ENCODE measurements around the gene LAMA3.
A peak's percentile ranks its signal among the peaks of the same experiment; 100 is the strongest.

Gene LAMA3

GRCh38 chr18:23877371-23877770 is 188.1 kb downstream of the LAMA3 start:
- DNase-seq (ENCODE audit: low read depth) = no peak

DNA sequence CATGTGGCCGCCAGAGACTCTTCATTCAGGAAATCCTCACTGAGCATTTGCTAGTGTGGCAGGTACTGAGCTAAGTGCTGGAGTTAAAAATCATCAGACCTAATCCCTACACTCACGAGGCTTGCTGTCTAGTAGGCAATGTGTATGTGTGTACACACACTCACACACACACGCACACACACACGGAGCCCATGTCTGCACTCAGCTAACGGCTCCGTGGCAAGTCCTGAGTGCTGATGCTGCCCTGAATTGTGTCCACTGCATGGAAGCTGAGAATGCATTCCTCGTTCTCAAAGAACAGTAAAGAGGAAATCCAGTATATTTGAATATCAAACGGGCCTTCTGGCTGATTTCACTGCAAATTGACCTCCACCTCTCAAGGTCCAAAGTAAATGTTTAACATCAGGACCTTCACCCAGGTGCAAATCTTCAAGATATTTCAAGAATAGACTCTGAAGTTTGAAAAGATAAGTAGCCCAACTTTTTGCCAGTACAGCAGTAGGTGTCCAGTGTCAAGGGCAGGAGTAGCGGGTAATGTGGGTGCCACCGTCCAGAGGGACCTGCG is 189.2 kb downstream of the LAMA3 start:
- no peak for DNase-seq (ENCODE audit: low read depth)

- no peak for DNase-seq (ENCODE audit: low read depth)
These were observed 189.9 kb downstream of the LAMA3 start for GRCh38 chr18:23879126-23879525.

DNA sequence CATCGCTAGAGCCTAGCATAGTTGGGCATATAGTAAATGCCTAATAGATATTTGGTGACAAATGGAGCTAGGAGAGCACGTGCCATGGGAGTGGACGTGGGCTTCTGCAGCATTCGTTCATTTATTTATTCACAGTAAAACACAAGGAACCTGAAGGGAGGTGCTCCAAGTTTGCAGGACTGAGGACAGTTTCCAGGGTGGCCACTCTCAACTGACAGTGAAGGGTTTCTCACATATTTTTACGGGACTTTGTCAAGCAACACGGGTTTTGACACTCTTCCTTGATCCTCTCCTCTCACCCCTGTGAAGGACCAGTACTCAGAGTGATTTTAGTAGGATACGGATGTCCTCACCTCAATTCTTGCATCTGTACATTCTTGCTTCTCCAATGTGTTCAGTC is 190.3 kb downstream of the LAMA3 start:
- no peak for DNase-seq (ENCODE audit: low read depth)

GRCh38 chr18:23879966-23880565 is 190.8 kb downstream of the LAMA3 start:
- no peak for DNase-seq (ENCODE audit: low read depth)

DNA sequence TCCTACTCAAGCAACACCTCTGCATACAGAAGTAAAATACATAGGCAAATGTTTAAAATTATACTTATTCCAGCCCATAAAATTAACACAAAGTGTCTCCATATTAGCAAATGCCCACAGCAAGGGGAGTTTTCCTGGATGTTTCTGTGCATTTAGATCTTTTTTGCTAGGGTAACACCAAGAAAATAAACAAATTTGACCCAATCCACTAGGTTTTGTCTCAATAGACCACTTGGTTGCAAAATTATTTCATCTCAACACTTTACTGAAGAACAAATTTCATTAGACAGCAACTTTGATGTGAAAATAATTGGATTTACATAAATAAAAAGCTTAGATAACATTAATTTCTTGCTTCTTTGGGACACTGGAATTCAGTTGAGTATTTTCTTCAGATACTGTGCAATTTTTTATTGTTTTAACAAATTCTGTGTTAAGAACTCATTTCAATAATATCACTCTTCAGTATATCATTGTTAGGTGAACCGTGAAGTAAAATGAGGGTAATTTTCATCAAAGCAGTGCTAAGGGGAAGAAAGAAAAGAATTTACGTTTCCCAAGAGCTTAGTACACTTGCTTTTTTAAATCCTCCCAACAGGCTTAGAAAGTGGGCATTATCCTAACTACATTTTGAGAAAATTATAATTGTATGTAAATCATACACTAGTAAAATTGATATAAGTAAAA is 191.8 kb downstream of the LAMA3 start:
- DNase-seq (ENCODE audit: low read depth) = no peak

GRCh38 chr18:23881778-23882177 is 192.5 kb downstream of the LAMA3 start:
- no peak for DNase-seq (ENCODE audit: low read depth)

- no peak for DNase-seq (ENCODE audit: low read depth)
These were observed 193.5 kb downstream of the LAMA3 start for GRCh38 chr18:23882616-23883276.

GRCh38 chr18:23883277-23883790 is 194.1 kb downstream of the LAMA3 start:
- DNase-seq (ENCODE audit: low read depth) = no peak

DNA sequence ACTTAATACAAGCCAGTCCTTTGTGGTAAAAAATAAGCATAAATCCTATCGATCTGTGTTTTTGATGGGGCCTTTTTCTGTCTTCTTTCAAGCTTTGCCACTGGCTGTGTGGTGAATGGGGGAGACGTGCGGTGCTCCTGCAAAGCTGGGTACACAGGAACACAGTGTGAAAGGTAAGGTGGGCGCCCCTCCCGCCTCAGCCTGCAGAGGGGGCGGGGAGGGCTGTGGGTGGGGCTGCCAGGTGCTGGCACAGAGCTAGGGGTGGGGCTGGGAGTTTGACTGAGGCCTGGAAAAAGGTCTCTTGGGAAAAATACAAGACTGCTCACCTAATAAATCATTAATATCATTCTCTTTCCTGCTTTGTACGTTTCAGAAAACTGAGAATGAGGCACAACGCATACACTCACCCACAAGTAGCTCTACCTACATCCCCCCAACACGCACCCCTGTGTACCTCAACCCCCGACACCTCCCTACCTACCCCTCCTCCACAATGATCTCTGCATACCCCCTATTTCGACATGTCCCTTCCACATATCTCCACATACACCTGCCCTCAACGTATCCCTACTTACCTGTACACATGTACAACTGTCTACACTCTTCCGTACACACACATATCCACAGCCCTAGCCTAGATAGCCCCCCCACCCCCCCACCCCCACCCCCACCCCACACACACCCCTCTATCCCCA is 195.6 kb downstream of the LAMA3 start:
- no peak for DNase-seq (ENCODE audit: low read depth)

DNA sequence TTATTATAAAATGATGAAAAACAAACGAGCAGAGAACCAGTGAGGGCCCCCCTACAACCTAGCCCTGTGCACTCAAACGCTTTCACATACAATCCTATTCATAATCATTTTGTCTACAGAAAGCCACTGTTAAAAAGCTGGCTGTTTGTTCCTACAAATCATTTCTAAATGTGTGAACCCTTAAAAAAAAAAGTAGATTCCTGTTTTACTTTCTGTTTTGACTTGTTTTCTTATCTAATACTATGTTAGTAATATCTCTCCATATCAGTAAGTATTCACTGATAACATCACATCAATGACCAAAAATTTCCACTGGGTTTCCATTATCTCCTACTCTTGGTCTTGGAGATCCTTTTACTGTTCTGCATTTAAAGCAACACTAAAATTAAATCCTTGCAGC is 196.5 kb downstream of the LAMA3 start:
- DNase-seq (ENCODE audit: low read depth) = no peak

GRCh38 chr18:23887035-23887434 is 197.8 kb downstream of the LAMA3 start:
- DNase-seq (ENCODE audit: low read depth) = no peak

- no peak for DNase-seq (ENCODE audit: low read depth)
These were observed 198.2 kb downstream of the LAMA3 start for GRCh38 chr18:23887493-23887892.

DNA sequence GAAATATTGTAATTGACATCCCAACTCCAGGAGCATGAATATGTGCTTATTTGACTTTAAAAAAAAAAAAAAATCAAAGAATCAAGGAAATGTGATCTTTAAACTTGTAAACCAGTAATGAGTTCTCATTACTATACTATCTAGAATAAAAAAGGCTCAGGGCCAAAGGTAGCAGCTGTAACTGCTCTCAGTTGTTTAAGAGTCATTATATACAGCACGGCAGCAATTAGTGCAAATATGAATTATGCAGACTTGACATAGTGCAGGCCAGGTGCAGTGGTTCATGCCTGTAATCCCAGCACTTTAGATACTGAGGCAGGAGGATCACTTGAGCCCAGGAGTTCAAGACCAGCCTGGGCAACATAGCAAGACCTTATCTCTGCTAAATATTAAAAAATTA is 199.6 kb downstream of the LAMA3 start:
- no peak for DNase-seq (ENCODE audit: low read depth)

DNA sequence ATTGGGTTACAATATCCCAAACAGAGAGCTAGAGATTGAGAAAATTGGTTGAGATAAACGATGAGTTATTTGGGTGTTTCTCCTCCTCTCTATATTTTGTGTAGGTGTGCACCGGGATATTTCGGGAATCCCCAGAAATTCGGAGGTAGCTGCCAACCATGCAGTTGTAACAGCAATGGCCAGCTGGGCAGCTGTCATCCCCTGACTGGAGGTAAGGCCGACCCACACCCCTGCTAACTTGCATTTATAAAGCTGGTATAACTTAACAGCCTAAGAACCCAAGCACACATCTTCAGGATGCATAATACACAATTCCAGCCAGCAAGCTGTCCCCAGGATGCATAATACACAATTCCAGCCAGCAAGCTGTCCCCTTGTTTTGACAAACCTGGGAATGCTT is 200.7 kb downstream of the LAMA3 start:
- DNase-seq (ENCODE audit: low read depth) = no peak

- peak; percentile 18 for DNase-seq (ENCODE audit: low read depth)
These were observed 201.3 kb downstream of the LAMA3 start for GRCh38 chr18:23890589-23890988.

DNA sequence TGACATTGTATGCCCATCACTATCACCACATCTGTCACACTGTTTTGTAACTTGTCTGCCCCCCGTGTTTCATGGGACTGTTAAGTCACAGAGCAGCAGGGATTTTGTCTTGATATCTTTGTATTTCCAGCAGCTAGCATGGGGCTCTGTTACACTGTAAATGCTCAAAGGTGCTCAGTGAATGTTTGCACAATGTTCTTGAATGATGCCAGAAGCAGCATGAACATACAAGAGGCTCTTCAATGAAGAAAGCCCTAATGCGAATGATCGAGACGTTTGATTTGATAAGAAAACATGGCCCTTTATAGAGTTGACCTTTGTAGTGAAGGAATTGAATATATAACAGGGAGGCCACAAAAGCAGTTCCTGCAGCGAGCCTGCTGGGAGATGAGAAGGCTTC is 204.4 kb downstream of the LAMA3 start:
- DNase-seq (ENCODE audit: low read depth) = no peak

DNA sequence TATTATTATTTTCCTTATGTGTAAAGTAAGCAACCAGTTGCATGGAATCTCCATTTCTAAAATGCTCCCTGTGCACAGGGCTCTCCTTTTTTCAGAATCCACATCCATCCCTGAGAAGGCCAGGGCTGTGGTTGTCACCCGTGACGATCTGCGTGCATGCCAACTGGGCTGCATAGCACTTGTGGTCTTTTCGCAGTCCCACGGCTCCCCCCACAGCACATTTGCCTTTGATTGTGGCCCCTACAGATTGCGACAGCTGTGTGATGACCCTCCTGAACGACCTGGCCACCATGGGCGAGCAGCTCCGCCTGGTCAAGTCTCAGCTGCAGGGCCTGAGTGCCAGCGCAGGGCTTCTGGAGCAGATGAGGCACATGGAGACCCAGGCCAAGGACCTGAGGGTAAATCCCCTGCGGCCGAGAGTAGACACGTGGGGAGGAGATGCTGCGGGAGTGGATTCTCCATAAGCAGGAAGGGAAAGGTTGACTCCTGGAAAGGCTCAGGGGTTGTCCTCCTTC is 205.5 kb downstream of the LAMA3 start:
- DNase-seq (ENCODE audit: low read depth) = no peak

GRCh38 chr18:23897291-23897690 is 208.0 kb downstream of the LAMA3 start:
- no peak for DNase-seq (ENCODE audit: low read depth)

- no peak for DNase-seq (ENCODE audit: low read depth)
These were observed 208.5 kb downstream of the LAMA3 start for GRCh38 chr18:23897733-23898132.

GRCh38 chr18:23900994-23901393 is 211.7 kb downstream of the LAMA3 start:
- DNase-seq (ENCODE audit: low read depth) = no peak

- DNase-seq (ENCODE audit: low read depth) = no peak
These were observed 213.1 kb downstream of the LAMA3 start for GRCh38 chr18:23902396-23902795.

Data from non-pigmented ciliary epithelial cell (primary cell).